ENCODE measurements around the gene MGAT4C. TPM values are rescaled to one million over a fixed set of nuclear protein-coding genes. Genes with fewer than 3 reads are reported as not detected.

MGAT4C gene
- total and polyA plus RNA-seq, 2 experiments from 2014 or later = 4.5 to 4.7 TPM

DNA sequence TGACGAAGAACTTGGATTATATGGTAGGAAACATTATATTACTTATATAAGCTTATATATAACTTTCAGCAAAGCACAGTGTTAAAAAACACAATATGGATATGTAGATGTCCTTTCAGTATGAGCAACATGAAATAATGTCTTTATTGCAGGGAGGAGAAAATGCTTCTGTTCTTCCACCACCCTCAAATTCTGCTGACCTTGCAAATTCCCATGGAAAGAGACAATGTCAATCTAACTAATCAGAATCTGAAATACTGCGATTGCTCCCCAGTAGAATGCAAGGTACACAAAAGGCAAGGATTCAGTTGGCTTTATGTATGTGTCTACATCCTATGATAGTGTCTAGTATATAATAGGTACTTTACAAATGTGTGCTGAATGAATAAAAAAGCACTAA, 26.4 kb downstream of the MGAT4C start (continued):
- TF ChIP-seq, protein P1, sequence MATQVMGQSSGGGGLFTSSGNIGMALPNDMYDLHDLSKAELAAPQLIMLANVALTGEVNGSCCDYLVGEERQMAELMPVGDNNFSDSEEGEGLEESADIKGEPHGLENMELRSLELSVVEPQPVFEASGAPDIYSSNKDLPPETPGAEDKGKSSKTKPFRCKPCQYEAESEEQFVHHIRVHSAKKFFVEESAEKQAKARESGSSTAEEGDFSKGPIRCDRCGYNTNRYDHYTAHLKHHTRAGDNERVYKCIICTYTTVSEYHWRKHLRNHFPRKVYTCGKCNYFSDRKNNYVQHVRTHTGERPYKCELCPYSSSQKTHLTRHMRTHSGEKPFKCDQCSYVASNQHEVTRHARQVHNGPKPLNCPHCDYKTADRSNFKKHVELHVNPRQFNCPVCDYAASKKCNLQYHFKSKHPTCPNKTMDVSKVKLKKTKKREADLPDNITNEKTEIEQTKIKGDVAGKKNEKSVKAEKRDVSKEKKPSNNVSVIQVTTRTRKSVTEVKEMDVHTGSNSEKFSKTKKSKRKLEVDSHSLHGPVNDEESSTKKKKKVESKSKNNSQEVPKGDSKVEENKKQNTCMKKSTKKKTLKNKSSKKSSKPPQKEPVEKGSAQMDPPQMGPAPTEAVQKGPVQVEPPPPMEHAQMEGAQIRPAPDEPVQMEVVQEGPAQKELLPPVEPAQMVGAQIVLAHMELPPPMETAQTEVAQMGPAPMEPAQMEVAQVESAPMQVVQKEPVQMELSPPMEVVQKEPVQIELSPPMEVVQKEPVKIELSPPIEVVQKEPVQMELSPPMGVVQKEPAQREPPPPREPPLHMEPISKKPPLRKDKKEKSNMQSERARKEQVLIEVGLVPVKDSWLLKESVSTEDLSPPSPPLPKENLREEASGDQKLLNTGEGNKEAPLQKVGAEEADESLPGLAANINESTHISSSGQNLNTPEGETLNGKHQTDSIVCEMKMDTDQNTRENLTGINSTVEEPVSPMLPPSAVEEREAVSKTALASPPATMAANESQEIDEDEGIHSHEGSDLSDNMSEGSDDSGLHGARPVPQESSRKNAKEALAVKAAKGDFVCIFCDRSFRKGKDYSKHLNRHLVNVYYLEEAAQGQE (IDR thresholded peaks at IDR 0.05; ENCODE audit: unreplicated experiment) = no peak

DNA sequence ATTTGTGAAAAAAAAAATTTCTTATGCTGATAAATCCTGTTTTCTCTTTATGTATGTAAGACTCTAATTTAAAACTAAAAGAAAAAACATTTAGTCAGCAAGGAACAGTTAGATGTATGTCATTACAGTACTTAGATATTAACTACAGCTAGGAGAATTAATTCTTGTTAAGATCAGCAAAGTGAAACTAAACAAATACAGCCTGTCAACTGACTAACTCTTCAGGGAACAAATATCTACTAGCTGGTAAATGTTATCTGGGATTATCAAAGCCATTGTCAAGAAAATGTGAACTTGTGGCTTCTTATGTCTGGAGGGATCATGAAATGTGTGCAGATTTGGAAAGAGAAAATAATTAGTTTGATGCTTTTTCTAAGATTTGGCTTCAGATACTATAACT, 27.5 kb downstream of the MGAT4C start:
- no peaks in the 10 kb centered on the region for H3F3A ChIP-seq (replicated peaks; ENCODE audit: low read depth)
- 0 out of 2 replicates have a peak, but pooled peaks cover 5% of the 10 kb centered on the region for H3K4me1 ChIP-seq (ENCODE audit: insufficient read depth)
- Mint-ChIP-seq H3K36me3 (ENCODE audit: low read depth) (peaks cover 14% of the 10 kb centered on the region; the same call in 2 of the 3 replicates), H3K4me3 (no peak overlapping the region), H3K4me1 (peaks cover 19% of the 10 kb centered on the region), H3K27me3 (ENCODE audit: insufficient read depth, low read depth, poor library complexity) (peaks cover 1% of the 10 kb centered on the region), H3K9me3 (peaks cover 3% of the 10 kb centered on the region; the same call in 2 of the 3 replicates), H3K27ac (no peak overlapping the region)
- no peak overlapping the region for H2AFZ ChIP-seq
- H3K4me3 ChIP-seq = no peak overlapping the region
- no peaks in the 10 kb centered on the region for H3K79me2 ChIP-seq (replicated peaks; ENCODE audit: insufficient read depth)
- no peaks in the 10 kb centered on the region for H3K27me3 ChIP-seq (ENCODE audit: insufficient read depth)
- no peaks in the 10 kb centered on the region for H3K9me2 ChIP-seq (ENCODE audit: insufficient read depth)
- H3K4me2 ChIP-seq = no peak overlapping the region
- DNase-seq (ENCODE audit: low spot score) = no peak
- H3K36me3 ChIP-seq (ENCODE audit: insufficient read depth) = no peaks in the 10 kb centered on the region
- no peaks in the 10 kb centered on the region for H4K20me1 ChIP-seq (replicated peaks; ENCODE audit: insufficient read depth)
- no peak overlapping the region for H3K27ac ChIP-seq (ENCODE audit: low read depth)
- ATAC-seq = no peak
- TF ChIP-seq, protein P1 (IDR thresholded peaks at IDR 0.05; ENCODE audit: unreplicated experiment) = no peak
- TF ChIP-seq, protein P2, sequence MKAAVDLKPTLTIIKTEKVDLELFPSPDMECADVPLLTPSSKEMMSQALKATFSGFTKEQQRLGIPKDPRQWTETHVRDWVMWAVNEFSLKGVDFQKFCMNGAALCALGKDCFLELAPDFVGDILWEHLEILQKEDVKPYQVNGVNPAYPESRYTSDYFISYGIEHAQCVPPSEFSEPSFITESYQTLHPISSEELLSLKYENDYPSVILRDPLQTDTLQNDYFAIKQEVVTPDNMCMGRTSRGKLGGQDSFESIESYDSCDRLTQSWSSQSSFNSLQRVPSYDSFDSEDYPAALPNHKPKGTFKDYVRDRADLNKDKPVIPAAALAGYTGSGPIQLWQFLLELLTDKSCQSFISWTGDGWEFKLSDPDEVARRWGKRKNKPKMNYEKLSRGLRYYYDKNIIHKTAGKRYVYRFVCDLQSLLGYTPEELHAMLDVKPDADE (IDR thresholded peaks at IDR 0.05) = no peak
- no peak for TF ChIP-seq EZH2phosphoT487 (IDR thresholded peaks at IDR 0.05; ENCODE audit: unreplicated experiment)
- TF ChIP-seq, protein P3, sequence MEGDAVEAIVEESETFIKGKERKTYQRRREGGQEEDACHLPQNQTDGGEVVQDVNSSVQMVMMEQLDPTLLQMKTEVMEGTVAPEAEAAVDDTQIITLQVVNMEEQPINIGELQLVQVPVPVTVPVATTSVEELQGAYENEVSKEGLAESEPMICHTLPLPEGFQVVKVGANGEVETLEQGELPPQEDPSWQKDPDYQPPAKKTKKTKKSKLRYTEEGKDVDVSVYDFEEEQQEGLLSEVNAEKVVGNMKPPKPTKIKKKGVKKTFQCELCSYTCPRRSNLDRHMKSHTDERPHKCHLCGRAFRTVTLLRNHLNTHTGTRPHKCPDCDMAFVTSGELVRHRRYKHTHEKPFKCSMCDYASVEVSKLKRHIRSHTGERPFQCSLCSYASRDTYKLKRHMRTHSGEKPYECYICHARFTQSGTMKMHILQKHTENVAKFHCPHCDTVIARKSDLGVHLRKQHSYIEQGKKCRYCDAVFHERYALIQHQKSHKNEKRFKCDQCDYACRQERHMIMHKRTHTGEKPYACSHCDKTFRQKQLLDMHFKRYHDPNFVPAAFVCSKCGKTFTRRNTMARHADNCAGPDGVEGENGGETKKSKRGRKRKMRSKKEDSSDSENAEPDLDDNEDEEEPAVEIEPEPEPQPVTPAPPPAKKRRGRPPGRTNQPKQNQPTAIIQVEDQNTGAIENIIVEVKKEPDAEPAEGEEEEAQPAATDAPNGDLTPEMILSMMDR (conservative IDR thresholded peaks at IDR 0.05; ENCODE audit: low read depth in 2 of 2) = no peak
- TF ChIP-seq STAT1 (IDR thresholded peaks at IDR 0.05; ENCODE audit: unreplicated experiment) = no peak
- TF ChIP-seq POLR2AphosphoS5 (IDR thresholded peaks at IDR 0.05; ENCODE audit: low read depth) = no peak
- no peak for TF ChIP-seq NANOG (IDR thresholded peaks at IDR 0.05; ENCODE audit: borderline replicate concordance)
- no peak for TF ChIP-seq EZH2 (IDR thresholded peaks at IDR 0.05; ENCODE audit: low read depth, unreplicated experiment)

Data from GM23338 (cell line).